ENCODE data around the gene MYO1B. TPM values are rescaled to one million over a fixed set of nuclear protein-coding genes. Genes with fewer than 3 reads are reported as not detected.

Gene MYO1B
- total and polyA plus RNA-seq, 7 donors, result 6.2 to 37.1 (median 13.8) TPM

GRCh38 chr2:191350826-191351225 is 105.6 kb downstream of the MYO1B start:
- H3K4me1 ChIP-seq, result no peaks in the 10 kb centered on the region
- H3K4me3 ChIP-seq, result no peak overlapping the region
- 62 to 71% methylated on average over 2 of the region's 2 CpGs for WGBS, 2 donors
- no peak for DNase-seq
- no peaks in the 10 kb centered on the region for H3K27me3 ChIP-seq
- TF ChIP-seq POLR2AphosphoS5 (IDR thresholded peaks at IDR 0.05) (no peak), EP300 (IDR thresholded peaks at IDR 0.05) (no peak), CTCF (IDR thresholded peaks at IDR 0.05) (no peak), POLR2A (IDR thresholded peaks at IDR 0.05) (no peak)
- no peak overlapping the region for H3K27ac ChIP-seq
- no peaks in the 10 kb centered on the region for H3K9me3 ChIP-seq
- intact Hi-C loops (cut with DNase I), result no loop called here
- H3K36me3 ChIP-seq, result no peaks in the 10 kb centered on the region

DNA sequence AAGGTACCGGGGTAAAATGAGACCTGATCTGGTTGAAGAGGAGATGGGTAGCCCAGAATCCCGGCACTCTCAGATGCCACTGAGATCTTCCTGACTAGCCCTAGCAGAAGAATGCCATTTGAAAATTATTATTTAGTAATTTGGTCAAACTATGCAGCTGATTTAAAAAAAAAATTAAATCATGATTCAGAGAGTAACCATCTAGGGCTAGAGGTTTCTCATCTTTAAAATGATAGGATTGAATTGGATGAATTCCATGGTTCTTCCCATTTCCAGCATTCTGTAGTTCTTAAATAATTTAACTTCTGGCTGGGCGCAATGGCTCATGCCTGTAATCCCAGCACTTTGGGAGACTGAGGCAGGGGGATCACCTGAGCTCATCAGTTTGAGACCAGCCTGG is 106.1 kb downstream of the MYO1B start:
- Histone ChIP-seq H3K4me3 (no peak overlapping the region), H3K27ac (no peak overlapping the region), H3K36me3 (no peaks in the 10 kb centered on the region), H3K27me3 (no peaks in the 10 kb centered on the region), H3K9me3 (no peaks in the 10 kb centered on the region), H3K4me1 (no peaks in the 10 kb centered on the region)
- DNase-seq, result no peak
- intact Hi-C loops (cut with DNase I), result no loop called here
- 95 to 99% methylated on average over 3 of the region's 3 CpGs for WGBS, 2 donors
- no peak for TF ChIP-seq CTCF (IDR thresholded peaks at IDR 0.05)
- no peak for TF ChIP-seq EP300 (IDR thresholded peaks at IDR 0.05)
- no peak for TF ChIP-seq POLR2AphosphoS5 (IDR thresholded peaks at IDR 0.05)
- TF ChIP-seq POLR2A (IDR thresholded peaks at IDR 0.05), result no peak

GRCh38 chr2:191351921-191352320 is 106.7 kb downstream of the MYO1B start:
- Histone ChIP-seq H3K4me3 (no peak overlapping the region), H3K36me3 (no peaks in the 10 kb centered on the region), H3K9me3 (no peaks in the 10 kb centered on the region), H3K4me1 (no peaks in the 10 kb centered on the region), H3K27ac (no peak overlapping the region), H3K27me3 (no peaks in the 10 kb centered on the region)
- TF ChIP-seq POLR2AphosphoS5 (IDR thresholded peaks at IDR 0.05), result no peak
- no peak for TF ChIP-seq CTCF (IDR thresholded peaks at IDR 0.05)
- TF ChIP-seq POLR2A (IDR thresholded peaks at IDR 0.05), result no peak
- no peak for TF ChIP-seq EP300 (IDR thresholded peaks at IDR 0.05)
- WGBS, 2 donors, result 84 to 93% methylated on average over 2 of the region's 2 CpGs
- intact Hi-C loops (cut with DNase I), result no loop called here
- DNase-seq, result no peak

- no peaks in the 10 kb centered on the region for H3K9me3 ChIP-seq
- 87% methylated on average over 2 of the region's 2 CpGs for WGBS, 2 donors
- intact Hi-C loops (cut with DNase I), result no loop called here
- DNase-seq, result no peak
- H3K4me1 ChIP-seq, result no peaks in the 10 kb centered on the region
- no peaks in the 10 kb centered on the region for H3K36me3 ChIP-seq
- H3K4me3 ChIP-seq, result no peak overlapping the region
- H3K27ac ChIP-seq, result no peak overlapping the region
- TF ChIP-seq CTCF (IDR thresholded peaks at IDR 0.05) (no peak), POLR2AphosphoS5 (IDR thresholded peaks at IDR 0.05) (no peak), EP300 (IDR thresholded peaks at IDR 0.05) (no peak), POLR2A (IDR thresholded peaks at IDR 0.05) (no peak)
- H3K27me3 ChIP-seq, result no peaks in the 10 kb centered on the region
Measured at GRCh38 chr2:191352536-191352935, 107.3 kb downstream of the MYO1B start.

DNA sequence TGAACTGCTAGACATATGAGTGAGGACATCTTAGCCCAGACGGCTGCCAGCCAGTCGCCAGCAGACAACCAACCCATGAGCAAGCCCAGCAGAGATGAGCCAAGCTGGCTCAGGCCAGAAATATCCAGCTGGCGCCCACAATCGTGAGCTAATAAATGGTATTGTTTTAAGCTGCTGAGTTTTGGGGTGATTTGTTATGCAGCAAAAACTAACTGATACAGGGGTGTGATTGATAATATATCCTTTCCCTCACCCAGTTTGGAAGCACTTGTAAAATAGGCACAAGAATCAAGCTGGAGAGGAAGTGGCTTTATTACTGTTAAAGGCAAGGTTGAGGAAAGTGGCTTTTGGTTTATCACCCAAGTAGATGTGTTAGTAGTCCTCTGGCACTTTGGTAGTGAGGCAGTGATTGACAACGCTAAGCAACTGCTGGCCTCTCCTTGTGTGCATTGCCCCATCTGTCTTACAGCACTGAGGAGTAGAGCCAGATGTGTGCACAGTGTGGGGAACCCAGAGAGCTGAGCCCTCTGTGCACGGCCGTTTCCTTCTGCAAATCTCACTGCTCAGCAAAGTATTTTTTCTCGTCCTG is 110.1 kb downstream of the MYO1B start:
- no peaks in the 10 kb centered on the region for H3K36me3 ChIP-seq
- no peak for DNase-seq
- no peak overlapping the region for H3K4me3 ChIP-seq
- no peaks in the 10 kb centered on the region for H3K4me1 ChIP-seq
- no peak overlapping the region for H3K27ac ChIP-seq
- no peaks in the 10 kb centered on the region for H3K9me3 ChIP-seq
- intact Hi-C loops (cut with DNase I), result no loop called here
- TF ChIP-seq CTCF (IDR thresholded peaks at IDR 0.05) (no peak), EP300 (IDR thresholded peaks at IDR 0.05) (no peak), POLR2AphosphoS5 (IDR thresholded peaks at IDR 0.05) (no peak), POLR2A (IDR thresholded peaks at IDR 0.05) (no peak)
- 92 to 97% methylated on average over 8 of the region's 8 CpGs for WGBS, 2 donors
- no peaks in the 10 kb centered on the region for H3K27me3 ChIP-seq

Measured in sigmoid colon (tissue), 7 donors.